HG02943 (cell line): ENCODE results near the gene VPREB3.

ENCODE experiments used
- ATAC-seq: cut with Tn5 transposase; IDR thresholded peaks from one replicate; pipeline ENCODE4 v1.9.1; 2021; ENCODE audit warnings: mild to moderate bottlenecking, low read depth, moderate library complexity; ENCODE audit not compliant: unreplicated experiment

Gene VPREB3

GRCh38 chr22:23767673-23768548 lies 13.7 kb upstream of the VPREB3 start, which contains the start of gene CHCHD10:
CHCHD10 (minus strand) TSS chr22:23767972; CDS start chr22:23767874, 98 bp downstream.
- ATAC-seq = no peak

DNA sequence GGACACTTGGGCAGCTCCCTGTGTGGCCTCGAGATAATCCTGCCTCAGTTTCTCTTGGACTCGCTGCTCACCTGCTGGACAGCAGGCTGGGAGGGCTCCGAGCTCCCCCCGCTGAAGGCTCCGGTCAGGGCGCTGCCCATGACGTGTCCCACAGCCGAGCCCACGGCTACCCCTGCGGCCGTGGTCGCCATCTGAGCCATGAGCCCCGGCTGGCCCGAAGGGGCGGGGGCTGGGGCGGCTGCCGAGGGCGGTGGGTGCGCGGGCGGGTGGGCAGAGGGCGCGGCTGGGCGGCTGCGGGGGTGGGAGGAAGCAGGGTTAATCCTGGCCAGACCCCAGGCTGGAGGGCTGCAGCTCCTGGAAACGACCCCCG lies 13.1 kb upstream of the VPREB3 start:
- no peak for ATAC-seq

DNA sequence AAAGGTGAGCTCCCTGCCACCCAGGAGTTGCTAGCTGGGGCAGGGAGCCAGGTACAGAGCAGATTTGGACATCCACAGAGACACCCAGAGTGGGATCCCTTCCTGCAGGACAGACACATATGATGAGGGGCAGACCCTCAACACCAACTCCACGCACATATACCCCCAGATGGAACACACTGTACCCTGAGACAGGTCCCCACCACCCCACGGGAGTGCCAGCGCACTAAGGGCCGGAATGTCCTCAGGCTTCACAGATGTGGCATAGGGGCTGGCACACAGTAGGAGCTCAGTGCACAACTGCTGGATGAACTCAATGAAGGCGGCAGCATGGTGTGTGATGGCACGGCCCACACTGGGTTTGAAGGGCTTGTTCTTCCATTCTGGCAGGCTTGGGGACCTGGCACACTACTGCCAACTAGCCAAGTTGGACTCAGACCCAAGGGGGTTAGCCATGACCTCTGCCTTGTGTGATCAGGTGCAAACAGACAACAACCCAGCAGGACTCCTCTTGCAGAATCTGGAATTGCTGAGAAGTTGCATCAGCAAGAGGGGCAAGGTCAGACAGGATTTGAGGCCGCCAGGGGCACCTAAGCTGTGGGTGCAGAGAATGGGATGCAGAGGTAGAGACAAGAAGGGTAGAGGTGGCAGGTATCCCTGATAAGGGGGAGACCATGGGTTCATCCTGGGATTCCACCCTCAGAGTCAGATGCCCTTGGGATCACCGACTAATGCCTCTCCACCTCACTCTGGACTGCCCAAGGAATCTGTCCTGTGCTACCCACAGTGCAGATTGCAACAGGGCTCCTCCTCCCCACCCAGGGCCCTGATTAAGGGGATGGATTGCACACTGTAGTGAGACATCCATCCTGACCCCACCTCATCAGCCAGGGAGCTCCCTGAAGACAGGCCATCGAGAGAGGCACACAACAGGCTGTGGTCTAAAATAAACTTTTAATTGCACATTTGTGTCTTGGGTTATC lies 11.0 kb upstream of the VPREB3 start:
- no peak for ATAC-seq

GRCh38 chr22:23763954-23764353 lies 9.7 kb upstream of the VPREB3 start:
- no peak for ATAC-seq

DNA sequence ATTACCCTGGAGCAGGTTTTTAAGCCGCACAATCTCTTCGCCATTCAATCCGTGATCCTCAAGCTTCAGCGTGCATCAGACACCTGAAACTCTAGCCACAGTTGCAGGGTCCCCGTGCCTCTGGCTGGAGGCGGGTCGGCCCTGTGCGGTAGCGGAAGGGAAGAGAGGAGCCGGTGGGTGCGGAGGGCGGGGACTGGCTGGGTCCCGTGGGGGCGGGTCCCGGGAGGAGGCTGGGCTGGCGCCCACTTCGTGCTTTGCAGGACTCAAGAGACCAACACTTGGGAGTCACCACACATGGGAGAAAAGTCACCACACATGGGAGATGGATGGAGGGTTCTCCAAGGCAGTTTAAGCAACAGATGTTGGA lies 9.3 kb upstream of the VPREB3 start:
- no peak for ATAC-seq

- no peak for ATAC-seq
Measured at GRCh38 chr22:23762842-23763578, 8.8 kb upstream of the VPREB3 start, which contains the start of gene C22orf15. C22orf15 (plus strand) TSS chr22:23762990; CDS start chr22:23763307, 317 bp downstream.

- ATAC-seq = no peak
Measured at GRCh38 chr22:23760056-23760455, 5.8 kb upstream of the VPREB3 start.

DNA sequence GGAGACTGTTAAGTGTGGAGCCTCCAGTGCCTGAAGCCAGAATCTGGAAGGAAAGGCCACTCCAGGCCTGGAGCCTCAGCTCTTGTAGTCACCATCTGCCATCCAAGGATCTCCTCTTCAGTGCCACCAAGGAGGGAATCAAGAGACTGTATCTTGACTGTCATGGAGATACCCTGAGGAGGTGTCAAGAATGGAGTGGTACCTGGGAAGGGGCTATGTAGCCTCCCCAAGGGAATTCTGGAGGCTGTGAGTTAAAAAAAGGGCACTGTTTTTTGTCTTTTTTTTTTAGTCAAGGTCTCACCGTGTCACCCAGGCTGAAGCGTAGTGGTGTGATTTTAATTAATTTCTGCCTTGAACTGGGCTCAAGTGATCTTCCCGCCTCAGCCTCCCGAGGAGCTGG lies 5.3 kb upstream of the VPREB3 start:
- no peak for ATAC-seq

- ATAC-seq = no peak
Measured at GRCh38 chr22:23756891-23757290, 2.7 kb upstream of the VPREB3 start.

- no peak for ATAC-seq
Measured at GRCh38 chr22:23755711-23756110, 1.5 kb upstream of the VPREB3 start.

DNA sequence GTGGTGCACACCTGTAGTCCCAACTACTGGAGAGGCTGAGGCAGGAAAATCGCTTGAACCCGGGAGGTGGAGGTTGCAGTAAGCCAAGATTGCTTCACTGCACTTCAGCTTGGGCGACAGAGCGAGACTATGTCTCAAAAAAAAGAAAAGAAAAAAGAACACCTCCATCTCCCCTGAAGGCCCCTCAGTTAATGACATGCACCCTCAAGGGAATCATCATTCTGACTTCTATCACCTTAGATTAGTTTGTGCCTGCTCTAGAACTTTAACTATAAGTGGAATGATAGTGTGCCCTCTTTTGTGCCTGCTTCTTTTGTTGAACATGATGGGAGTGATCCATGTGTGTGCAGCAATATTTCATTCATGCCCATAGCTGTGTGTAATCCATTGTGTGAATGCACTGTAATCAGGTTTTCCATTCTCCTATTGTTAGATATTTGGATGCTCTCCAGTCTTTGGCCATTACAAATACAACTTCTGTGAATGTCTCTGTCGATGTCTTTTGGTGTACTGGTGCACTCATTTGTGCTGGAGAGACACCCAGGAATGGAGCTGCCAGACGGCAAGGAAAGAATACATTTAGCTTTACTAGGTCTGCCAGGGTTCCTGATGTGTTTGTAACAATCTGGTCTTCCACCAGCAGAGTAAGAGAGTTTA lies 883 bp upstream of the VPREB3 start:
- ATAC-seq = no peak

DNA sequence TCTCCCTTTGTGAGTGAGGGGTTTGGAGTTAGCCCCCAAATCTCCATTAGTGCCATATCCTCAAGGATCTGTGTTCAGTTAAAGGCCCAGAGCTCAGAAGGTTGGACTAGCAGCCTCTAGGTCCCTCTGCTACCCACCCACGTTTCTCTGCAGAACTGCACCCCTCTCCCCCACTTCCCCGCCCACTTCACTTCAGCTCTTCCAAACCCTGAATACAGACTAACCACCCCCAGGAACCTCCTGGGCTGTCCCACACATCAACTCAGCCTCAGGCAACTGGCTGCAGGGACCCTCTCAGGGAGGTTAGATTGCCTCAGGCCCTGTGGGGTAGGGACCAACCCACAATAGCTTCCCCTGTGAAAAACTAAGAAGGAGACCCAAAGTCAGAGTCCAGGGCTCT lies 840 bp downstream of the VPREB3 start:
- ATAC-seq = no peak

DNA sequence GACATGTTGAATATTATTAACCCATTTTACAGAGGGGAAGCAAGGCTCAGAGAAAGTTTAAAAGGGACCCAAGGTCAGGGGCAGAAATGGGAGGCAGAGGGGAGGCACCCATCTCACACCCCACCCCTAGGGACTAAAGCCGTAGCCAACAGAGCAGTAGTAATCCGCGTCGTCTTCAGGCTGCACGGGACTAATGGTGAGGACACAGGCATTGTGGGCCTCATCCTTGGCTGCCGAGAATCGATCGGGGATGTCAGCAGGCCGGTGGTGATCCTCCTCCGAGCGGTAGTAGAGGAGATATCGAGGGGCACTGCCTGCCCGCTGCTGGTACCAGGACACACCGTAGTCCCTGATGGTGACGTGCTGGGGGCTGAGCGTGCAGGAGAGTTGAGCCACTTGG lies 1.5 kb downstream of the VPREB3 start:
- ATAC-seq = no peak

DNA sequence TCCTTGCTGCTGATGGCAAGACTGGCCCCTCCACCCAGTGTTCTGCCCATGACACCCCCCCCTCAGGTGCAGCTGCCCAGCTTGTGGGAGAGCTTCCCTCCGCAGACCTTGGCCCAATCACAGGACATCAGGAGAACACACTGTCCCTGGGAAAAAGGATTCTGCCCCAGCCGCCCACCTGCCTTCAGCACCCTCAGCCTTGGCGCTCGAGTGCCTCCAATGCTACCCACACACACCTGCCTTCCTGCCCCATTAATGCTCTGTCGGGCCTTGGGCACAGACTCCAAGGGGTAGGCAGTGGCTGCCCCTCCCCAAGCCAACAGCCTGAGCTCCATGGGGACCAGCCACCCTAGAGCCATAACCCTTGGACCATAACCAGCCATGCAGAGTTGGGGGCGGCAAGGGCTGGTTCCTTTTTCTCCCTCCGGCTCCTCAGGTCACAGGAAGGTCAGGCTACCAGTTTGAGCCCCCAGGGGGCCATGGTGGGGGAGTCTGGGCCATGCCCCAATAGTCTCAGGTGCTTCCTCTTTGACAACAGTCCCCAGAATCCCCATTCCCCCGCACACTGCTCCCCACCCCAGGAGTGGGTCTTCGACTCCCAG lies 2.0 kb downstream of the VPREB3 start:
- ATAC-seq = no peak

- ATAC-seq = peak; percentile 18
Measured at GRCh38 chr22:23751441-23751996, 2.7 kb downstream of the VPREB3 start.

GRCh38 chr22:23750714-23751440 lies 3.3 kb downstream of the VPREB3 start, which contains the start of gene ZNF70:
ZNF70 (minus strand) TSS chr22:23751112; CDS start chr22:23745140, 5,972 bp downstream.
- ATAC-seq = peak; percentile 63

DNA sequence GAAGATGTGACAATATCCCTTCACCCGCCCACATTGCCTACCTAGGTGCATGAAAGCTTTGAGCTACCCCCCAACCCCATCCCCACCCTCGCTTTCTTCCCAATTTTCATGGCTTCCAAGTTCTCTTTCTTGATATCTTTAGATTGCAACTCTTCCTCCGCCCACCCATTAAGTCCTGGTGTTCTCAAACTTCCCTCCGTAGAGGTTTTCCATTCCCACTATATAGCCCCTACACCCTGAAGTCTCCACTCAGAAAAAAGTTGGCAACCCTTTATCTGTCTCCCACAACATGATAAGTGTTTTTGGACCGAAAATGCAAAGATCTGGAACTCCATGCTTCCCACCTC lies 3.9 kb downstream of the VPREB3 start:
- ATAC-seq = no peak

DNA sequence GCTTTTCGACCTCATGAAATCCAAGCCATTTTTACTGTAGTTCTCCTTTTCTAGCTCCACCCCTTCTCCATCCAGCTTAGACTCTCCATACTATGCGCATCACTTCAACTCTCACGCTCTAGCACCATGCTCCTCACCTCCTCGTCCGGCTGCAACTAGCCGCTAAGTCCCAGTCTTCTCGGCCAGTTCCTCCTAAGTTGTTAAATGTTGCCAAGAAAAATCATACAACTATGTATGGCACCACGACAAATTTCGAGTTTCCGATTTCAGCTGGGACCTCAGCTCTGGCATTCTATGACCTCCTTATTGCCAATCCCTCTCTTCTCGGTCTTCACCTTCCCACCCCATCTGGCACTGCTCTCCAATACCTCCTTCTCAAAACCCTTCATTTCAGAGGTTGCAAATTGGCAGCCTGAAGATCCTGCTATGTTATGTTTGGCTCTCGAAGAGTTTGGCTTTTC lies 4.4 kb downstream of the VPREB3 start:
- ATAC-seq = no peak

DNA sequence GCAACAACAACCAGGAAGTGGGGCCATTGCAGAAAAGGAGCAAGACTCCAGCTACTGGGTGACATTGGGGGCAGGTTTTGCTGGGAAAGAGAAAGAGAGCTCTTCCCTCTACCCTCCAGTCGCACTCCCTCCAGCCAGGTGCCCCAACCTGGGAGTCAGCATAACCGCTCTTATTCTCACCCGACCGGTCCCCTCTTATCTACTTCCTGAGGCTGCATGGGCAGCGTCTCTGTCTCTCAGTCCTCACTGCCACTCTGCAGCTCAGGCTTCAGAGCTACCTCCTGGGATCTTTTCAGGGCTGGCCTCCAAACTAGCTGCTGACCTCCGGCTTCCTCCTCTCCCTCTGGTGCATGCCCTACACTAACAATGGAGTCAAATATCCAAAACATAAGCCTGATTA lies 8.4 kb downstream of the VPREB3 start:
- ATAC-seq = no peak
